SK-N-SH treated with all-trans-retinoic acid at 6 μM for 48 hours (cell line): ENCODE results near the gene CD74.

Experiments used
- ZFP3 ChIP-seq: fragments of 250-450 bp; sonication (Bioruptor Pico); IDR thresholded peaks from 2 replicates; pipeline ENCODE4 v1.5.0; 2020; ENCODE audit warnings: mild to moderate bottlenecking, moderate library complexity
- TF ChIP-seq, protein P1 (sequence below): fragments of 250-450 bp; sonication (Bioruptor Pico); IDR thresholded peaks from 2 replicates; pipeline ENCODE4 v1.5.1; 2020; ENCODE audit warnings: low read depth, mild to moderate bottlenecking, moderate library complexity

DNA sequence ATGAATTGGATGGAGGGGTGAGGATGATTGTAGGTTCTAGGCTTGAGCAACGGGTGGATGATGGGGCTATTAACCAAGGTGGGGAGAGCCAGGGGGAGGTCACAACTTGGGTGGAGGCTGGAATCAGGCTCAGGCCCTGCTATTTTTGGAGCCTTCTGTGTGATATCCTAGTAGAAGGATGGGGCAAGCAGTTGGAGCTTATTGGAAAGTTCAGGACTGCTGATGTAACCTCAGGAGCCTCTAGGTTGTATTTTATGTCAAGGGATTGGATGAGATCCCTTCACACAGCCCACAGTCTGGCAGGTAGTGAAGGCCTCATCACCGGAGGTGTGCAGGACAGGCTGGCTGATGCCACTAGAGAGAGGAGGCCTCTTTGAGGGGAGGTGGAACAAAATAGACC is 48.1 kb upstream of the CD74 start:
- TF ChIP-seq, protein P1, sequence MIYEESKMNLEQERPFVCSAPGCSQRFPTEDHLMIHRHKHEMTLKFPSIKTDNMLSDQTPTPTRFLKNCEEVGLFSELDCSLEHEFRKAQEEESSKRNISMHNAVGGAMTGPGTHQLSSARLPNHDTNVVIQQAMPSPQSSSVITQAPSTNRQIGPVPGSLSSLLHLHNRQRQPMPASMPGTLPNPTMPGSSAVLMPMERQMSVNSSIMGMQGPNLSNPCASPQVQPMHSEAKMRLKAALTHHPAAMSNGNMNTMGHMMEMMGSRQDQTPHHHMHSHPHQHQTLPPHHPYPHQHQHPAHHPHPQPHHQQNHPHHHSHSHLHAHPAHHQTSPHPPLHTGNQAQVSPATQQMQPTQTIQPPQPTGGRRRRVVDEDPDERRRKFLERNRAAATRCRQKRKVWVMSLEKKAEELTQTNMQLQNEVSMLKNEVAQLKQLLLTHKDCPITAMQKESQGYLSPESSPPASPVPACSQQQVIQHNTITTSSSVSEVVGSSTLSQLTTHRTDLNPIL (CRISPR knock-in tag): no peak
- TF ChIP-seq ZFP3 (CRISPR knock-in tag): no peak
